GM23338 (cell line): ENCODE results near the gene CREBL2.

Experiments
- CREB1 ChIP-seq: fragments of 250-450 bp; sonication (Bioruptor Pico); IDR thresholded peaks from 2 replicates; pipeline ENCODE4 v1.5.0; 2020; ENCODE audit warnings: low read depth, mild to moderate bottlenecking, moderate library complexity
- EZH2 ChIP-seq: fragments of 200-600 bp; sonication (generic); IDR thresholded peaks from one replicate; pipeline ENCODE4 v1.8.0; 2017; ENCODE audit warnings: antibody characterized with exemption, mild to moderate bottlenecking, low read depth; ENCODE audit not compliant: unreplicated experiment
- EZH2phosphoT487 ChIP-seq: fragments of 200-600 bp; sonication (generic); IDR thresholded peaks from one replicate; pipeline ENCODE4 v1.8.1; 2018; ENCODE audit warnings: antibody characterized with exemption; ENCODE audit not compliant: unreplicated experiment
- POLR2AphosphoS5 ChIP-seq: IDR thresholded peaks from 2 replicates; pipeline ENCODE4 v1.6.1; 2016; ENCODE audit warnings: antibody characterized with exemption, low read depth
- ZNF114 ChIP-seq: fragments of 250-450 bp; sonication (Bioruptor Pico); IDR thresholded peaks from 2 replicates; pipeline ENCODE4 v1.5.0; 2020; ENCODE audit warnings: mild to moderate bottlenecking, moderate library complexity
- TF ChIP-seq, protein P1 (sequence below), 2 experiments: fragments of 200-600 bp in 1 of 2; sonication (generic) in 1 of 2; conservative IDR thresholded peaks; 2 replicates each; pipeline versions ENCODE4 v1.5.1 to v1.6.1; 2016 to 2017; ENCODE audit warnings: antibody characterized with exemption in 2 of 2, low read depth in 2 of 2, mild to moderate bottlenecking in 2 of 2, moderate library complexity in 1 of 2
- TF ChIP-seq, protein P2 (sequence below): IDR thresholded peaks from one replicate; pipeline ENCODE4 v1.6.1; 2018; ENCODE audit warnings: antibody characterized with exemption; ENCODE audit not compliant: unreplicated experiment
- TF ChIP-seq, protein P3 (sequence below): IDR thresholded peaks from 2 replicates; pipeline ENCODE4 v1.6.1; 2016; ENCODE audit warnings: antibody characterized with exemption

GRCh38 chr12:12562016-12562483, 49.6 kb upstream of the CREBL2 start:
- TF ChIP-seq, protein P1, sequence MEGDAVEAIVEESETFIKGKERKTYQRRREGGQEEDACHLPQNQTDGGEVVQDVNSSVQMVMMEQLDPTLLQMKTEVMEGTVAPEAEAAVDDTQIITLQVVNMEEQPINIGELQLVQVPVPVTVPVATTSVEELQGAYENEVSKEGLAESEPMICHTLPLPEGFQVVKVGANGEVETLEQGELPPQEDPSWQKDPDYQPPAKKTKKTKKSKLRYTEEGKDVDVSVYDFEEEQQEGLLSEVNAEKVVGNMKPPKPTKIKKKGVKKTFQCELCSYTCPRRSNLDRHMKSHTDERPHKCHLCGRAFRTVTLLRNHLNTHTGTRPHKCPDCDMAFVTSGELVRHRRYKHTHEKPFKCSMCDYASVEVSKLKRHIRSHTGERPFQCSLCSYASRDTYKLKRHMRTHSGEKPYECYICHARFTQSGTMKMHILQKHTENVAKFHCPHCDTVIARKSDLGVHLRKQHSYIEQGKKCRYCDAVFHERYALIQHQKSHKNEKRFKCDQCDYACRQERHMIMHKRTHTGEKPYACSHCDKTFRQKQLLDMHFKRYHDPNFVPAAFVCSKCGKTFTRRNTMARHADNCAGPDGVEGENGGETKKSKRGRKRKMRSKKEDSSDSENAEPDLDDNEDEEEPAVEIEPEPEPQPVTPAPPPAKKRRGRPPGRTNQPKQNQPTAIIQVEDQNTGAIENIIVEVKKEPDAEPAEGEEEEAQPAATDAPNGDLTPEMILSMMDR (conservative IDR thresholded peaks at IDR 0.05; ENCODE audit: low read depth in 2 of 2), result no peak
- no peak for TF ChIP-seq EZH2phosphoT487
- TF ChIP-seq EZH2, result no peak
- no peak; the same call in 1 of the 2 replicates for TF ChIP-seq POLR2AphosphoS5
- TF ChIP-seq, protein P2, sequence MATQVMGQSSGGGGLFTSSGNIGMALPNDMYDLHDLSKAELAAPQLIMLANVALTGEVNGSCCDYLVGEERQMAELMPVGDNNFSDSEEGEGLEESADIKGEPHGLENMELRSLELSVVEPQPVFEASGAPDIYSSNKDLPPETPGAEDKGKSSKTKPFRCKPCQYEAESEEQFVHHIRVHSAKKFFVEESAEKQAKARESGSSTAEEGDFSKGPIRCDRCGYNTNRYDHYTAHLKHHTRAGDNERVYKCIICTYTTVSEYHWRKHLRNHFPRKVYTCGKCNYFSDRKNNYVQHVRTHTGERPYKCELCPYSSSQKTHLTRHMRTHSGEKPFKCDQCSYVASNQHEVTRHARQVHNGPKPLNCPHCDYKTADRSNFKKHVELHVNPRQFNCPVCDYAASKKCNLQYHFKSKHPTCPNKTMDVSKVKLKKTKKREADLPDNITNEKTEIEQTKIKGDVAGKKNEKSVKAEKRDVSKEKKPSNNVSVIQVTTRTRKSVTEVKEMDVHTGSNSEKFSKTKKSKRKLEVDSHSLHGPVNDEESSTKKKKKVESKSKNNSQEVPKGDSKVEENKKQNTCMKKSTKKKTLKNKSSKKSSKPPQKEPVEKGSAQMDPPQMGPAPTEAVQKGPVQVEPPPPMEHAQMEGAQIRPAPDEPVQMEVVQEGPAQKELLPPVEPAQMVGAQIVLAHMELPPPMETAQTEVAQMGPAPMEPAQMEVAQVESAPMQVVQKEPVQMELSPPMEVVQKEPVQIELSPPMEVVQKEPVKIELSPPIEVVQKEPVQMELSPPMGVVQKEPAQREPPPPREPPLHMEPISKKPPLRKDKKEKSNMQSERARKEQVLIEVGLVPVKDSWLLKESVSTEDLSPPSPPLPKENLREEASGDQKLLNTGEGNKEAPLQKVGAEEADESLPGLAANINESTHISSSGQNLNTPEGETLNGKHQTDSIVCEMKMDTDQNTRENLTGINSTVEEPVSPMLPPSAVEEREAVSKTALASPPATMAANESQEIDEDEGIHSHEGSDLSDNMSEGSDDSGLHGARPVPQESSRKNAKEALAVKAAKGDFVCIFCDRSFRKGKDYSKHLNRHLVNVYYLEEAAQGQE, result no peak
- no peak for TF ChIP-seq CREB1 (CRISPR knock-in tag)
- TF ChIP-seq, protein P3, sequence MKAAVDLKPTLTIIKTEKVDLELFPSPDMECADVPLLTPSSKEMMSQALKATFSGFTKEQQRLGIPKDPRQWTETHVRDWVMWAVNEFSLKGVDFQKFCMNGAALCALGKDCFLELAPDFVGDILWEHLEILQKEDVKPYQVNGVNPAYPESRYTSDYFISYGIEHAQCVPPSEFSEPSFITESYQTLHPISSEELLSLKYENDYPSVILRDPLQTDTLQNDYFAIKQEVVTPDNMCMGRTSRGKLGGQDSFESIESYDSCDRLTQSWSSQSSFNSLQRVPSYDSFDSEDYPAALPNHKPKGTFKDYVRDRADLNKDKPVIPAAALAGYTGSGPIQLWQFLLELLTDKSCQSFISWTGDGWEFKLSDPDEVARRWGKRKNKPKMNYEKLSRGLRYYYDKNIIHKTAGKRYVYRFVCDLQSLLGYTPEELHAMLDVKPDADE, result no peak
- no peak for TF ChIP-seq ZNF114 (CRISPR knock-in tag)
